ENCODE data around the gene DLGAP4.
A peak's percentile ranks its signal among the peaks of the same experiment; 100 is the strongest.
"Not testable (repeated sequence)": the region's sequence is repeated elsewhere in the genome, so short reads cannot be mapped to it uniquely, and the experiment has no call there.

Gene DLGAP4

DNA sequence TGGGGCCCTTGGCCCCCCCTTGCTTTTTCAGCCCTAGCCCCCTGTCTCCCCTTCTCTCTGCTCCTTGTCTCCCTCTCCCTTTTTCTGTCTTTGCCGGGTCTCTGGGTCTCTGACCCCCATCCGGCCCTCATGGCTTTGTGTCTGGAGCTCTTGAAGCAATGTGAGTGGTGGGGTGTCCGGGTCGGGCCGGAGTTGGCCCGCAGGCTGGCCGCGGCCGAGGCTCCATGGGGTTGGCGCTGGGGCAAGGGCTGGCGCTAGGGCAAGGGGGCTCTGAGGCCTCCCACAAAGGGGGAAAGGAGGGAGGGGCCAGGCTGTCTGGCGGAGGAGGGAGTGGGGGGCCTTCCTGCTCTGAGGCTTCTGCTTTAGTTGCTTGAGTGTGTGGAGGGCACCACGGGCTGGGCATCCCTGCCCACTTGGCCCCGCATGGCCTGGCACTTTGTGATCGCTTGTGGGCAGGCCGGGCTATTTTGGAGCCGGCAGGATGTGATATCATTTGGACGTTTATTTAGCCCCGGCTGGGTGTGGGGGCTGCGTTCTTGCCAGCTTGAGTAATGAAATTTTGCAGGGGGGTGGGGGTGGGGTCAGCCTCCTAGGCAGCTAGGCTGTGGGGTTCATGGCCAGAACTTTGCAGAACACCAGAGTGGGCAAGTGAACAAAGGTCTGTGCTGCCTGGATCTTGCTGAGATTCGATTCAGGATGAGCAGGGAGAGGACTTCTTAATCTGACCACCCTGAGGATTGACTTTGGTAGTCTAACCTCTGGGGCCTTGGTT is 156.5 kb downstream of the DLGAP4 start:
- no peak for DNase-seq

DNA sequence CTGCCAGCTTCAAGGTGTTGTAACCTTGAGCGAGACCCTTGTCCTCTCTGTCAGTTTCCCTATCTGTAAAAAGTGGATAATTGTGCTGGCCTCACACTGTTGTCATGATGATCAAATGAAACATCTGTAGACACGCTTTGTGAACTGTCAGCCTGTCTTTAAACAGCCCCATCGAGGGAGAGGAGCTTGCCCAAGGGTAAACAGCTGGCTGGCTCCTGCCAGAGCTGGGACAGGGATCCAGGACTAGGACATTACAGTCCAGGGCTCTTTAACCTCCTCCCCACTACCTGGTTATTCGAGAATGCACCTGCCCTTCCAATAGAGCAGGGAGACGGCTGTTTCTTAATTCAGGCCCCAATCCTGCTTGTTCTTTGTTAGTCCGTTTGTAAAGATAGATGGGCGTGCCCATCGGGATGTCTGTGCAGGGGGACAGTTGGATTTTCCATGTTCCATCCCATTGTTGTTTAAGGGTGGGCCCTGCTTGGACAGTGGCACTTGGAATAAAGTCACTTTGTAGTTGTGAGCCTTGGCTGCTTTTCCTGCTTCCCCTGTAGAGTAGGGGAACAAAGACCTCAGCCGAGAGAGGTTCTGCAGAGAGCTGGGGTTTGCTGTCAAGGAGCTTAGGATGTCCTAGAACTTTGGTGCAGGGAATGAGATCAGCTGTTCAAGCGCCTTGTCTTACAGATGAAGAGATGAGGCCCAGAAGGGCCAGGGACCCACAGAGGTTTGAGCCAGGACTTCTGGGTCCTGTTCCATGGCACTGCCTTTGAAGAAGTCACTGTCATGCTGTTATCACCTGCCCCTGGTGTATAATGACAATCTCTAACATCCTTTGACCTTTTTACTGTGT is 157.3 kb downstream of the DLGAP4 start:
- no peak for DNase-seq

DNA sequence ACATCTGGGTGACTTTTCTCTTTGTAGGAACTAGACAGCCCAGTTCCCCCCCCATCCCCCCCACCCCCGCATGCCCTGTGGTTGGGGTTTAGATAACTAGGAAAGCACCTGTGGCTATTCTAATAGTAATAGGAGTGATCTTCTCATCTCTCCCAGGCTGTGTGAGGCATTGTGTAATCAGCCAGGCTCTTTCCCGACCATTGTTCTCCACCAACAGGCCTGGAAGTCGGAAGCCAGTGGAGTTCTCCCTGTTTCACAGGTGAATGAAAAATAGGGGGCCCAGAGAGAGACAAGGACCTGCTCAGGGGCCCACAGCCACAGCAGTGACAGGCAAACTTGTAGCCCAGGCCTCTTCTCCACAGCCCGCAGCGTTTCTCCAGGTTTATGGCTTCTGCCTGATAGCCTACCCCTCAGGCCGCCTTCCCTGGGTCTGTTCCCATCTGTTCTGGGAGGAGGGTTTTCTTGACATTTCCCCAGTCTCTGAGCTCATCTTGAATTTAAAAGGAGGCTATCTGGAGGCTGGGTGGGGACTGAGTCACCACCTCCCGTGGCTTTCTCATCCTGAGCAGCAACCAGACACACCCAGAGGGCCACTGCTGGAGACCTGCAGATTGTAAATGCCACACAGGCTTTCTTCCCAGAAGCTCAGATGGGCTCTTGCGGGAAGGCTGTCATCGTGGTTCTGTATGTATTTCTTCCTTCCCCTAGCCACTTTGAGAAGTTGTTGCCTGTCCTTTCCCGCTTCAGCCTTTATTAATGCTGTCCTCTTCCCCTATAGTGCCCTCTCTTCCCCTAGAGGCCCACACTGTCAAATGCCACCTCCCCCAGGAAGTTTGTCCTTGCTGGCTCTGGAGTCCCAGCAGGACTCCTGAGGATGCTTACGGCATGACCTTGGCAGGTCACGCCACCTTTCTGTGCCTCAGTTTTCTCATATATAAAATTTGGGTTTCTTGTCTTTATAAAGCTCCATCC is 159.3 kb downstream of the DLGAP4 start:
- no peak for DNase-seq

DNA sequence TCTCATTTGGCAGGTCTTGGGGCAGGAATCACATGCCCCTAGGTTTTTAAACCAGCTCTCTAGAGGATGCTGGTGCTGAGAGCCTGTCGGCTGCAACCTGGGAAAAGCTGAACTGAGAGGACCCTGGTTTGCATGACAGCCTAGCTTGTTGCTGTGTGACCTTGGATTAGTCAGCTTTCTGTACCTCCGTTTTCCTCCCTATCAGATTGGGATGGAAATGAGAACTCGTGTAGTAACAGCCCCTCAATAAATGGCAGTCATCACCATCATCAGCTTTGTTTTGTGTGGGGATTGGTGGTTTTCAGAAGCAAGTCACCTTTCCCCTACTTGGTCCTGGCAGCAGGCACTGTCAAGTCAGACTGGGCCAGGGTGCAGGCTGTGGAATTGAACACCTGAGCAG is 159.9 kb downstream of the DLGAP4 start:
- no peak for DNase-seq

DNA sequence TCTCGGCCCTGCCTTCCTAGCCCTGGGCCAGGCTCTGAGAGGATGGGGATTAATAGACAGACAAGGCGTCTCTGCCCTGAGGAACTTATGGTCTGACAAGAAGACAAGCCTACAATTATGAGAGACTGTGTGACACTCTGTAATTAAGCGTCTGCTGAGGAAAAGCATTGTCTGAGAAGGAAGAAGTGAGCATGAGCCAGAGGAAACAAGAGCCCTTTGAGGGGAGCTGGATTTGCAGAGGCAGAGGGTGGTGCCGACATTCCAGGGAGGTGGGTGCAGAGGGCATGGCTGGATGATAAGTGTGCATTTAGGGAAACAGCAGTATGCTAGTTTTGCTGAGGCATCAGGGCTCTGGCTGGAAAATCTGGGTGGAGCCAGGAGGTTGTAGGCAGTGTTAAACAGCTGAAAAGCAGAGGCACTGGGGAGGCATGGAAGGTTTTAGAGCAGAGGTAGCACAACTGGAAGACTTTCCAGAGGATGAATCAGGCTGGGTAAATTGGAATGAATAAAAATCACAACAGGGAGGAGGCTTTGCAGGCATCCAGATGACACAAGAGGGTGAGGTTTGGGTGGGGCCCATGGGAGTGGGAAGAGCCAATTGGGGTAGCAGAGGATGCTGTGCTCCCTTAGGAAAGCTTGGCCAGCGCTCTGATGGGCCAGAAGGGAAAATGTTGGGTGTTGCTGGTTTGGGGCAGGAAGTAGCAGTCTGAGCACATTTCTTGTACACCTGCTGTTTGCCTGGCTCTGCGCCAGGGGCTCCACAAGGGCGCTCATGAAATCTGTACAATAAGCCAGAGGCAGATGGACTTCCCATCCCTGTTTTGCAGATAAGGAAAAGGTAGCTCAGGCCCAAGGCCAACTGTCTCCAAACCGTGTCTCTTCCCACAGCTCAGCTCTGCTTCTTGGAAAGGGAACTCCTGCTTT is 161.2 kb downstream of the DLGAP4 start:
- DNase-seq = peak; percentile 85

DNA sequence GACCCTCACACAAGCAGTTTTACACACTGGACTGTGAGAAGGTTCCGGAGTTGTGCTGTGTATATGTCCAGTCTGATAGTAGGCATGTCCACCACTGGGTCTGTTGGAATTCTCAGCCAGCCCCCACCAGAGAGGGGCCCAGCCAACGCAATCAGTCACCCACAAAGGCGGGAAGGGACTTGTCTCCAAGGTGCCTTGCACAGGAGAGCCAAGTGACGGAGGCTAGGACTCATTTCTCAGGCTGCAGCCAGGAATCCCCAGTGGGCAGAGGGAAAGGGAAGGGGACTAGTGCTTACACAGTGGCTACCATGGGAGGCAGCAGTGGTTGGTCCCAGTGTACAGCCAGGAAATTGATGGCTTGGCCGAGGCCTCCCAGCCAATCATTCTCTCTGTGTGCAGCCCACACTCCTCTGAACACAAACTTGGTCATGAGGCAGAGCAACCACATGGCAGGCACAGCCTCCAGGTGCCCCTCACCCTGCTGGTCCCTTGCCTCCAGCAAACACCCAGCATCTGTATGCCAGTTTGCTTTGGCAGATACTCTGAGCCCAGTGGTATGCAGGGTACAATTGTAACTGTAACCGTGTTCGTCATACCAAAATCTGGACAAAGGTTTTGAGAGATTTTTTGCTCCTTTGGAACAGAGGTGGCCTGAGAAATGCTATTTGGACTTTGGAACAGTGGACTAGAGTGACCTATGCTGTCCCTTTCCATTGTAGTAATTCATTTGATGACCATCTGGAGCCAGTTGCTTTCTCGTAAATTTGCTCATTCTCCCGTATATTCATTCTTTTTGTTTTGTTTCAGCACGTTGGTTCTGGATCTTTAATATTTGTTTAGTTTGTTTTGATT is 162.2 kb downstream of the DLGAP4 start:
- no peak for DNase-seq

DNA sequence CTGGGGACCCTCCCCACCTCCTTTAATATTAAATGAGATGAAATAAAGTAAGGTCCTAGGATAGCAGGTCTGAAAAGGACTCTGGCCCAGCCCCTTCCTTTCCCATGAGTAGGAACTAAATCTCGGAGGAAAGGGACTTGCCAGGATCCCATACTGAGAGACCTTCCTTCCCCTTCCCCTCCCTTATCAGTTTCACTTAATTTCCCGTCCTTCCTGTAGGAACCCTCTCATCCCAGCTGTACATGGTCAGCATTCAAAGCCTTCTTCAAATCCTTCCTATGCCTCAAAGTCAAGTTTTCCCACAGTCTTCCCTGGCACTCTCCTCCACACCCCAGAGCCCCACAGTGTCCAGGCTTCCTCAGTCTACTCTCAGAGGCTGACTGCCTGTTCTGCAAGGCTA is 163.8 kb downstream of the DLGAP4 start:
- DNase-seq = no peak

DNA sequence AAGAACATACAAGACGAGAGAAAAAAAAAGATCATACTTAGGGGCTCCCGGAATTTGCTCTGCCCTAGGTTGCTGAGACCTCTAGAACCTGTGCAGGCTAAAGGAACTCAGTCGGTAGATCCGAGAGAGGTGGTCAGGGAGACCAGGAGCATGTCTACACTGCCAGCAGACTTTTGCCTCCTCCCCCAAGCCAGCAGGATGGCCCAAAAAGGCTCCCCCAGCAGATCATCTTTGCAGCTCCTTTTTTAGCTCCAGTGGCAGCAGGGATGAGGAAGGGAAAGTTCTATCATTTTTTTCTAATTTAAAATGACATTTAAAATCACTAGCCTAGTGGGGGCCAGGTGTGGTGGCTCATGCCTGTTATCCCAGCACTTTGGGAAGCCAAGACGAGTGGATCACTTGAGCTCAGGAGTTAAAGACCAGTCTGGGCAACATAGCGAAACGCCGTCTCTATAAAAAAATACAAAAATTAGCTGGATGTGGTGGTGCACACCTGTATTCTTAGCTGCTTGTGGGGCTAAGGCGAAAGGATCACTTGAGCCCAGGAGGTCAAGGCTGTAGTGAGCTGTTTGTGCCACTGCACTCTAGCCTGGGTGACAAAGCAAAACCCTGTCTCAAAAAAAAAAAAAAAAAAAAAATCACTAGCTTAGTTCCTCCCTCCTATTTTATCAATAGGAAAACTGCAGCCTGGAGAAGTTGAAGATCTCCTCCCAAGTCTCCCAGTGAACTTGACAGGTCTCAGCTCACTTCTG is 165.9 kb downstream of the DLGAP4 start:
- DNase-seq = no peak

DNA sequence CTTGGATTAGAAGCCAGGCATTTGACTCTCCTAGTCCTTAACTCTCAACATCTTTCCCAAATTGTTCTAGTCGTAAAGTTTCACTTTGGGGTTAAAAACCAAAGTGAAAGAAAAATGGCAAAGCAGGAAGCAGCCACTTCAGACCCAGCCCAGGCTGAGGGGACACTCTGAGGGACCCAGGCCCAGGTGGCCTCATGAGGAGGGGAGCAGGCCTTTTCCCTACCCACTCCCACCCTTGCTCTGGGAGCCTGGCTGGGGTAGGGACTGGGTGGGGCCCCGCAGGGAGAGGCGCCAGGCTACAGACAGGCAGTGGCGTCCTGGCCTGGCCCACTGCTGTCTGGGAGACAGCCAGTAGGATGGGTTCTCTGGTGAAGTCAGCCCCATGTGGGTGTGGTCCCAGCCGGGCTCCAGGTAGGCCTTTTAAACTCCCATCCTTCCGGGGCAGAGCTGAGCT is 166.5 kb downstream of the DLGAP4 start:
- no peak for DNase-seq

DNA sequence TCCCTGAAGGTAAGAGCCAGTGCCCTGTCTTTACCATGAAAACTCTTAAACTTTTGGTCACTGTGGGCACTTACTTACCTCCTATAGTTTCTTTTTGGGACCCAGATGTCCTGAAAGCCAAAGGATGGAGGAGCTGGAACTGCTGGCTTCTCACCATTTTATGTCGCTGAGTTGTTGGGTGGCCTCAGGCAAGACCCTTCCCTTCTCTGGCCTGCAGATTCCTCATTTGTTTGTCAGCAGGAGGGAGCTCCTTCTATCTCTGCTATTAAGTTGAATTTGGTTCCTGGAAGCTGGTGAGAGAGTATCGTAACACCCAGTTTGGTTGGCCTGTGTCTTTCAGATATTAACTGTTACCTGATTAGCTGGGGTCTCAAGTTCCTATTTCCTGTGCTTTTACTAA is 167.0 kb downstream of the DLGAP4 start:
- DNase-seq = no peak

DNA sequence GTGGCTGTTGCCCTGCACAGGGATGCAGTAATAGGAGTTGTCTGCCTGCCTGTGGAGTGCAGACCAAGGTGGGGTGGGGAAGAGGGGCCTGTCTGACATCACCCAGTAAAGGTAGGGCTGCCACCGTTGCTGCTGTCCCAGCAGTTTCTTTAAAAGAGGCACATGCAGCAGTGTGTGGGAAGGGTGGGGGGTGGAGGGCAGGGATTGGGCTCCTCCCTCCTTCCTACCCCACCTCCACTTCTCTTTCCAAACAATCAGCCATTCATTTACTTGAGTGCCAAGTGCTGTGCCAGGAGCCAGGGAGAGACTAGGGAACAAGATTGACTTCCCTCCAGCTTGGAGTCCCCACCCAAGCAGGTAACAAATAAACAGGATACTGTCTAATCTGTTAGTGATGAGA is 168.4 kb downstream of the DLGAP4 start:
- no peak for DNase-seq

DNA sequence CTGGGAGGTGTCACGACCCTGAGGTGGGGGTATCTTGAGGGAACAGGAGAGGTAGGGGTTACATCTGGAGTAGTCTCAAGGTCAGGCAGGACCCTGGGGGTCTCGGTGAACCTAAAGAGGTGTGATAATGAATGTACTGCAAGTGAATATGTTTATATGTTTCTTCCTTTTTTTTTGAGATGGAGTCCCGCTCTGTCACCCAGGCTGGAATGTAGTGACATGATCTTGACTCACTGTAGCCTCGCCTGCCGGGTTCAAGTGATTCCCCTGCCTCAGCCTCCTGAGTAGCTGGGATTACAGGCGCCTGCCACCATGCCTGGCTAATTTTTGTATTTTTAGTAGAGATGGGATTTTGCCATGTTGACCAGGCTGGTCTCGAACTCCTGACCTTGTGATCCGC is 168.9 kb downstream of the DLGAP4 start:
- not testable (repeated sequence) for DNase-seq

DNA sequence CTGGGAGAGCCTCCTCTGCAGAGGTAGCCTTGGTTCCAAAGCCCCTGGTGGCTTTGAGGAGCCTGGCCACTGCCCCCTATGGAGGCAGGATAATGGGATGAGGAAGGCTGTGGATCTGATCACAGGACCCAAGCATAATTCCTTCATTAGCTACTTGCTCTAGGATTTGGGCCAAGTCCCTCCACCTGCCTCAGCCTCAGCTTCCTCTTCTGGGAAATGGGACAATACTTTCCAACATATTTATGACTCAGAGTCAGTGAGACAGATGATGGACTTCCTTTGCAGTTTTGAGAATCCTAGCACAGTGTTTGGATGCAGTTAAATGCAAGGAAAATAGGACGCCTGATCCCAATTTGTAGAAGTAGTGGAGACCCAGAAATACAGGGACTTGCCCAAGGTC is 171.3 kb downstream of the DLGAP4 start:
- no peak for DNase-seq

DNA sequence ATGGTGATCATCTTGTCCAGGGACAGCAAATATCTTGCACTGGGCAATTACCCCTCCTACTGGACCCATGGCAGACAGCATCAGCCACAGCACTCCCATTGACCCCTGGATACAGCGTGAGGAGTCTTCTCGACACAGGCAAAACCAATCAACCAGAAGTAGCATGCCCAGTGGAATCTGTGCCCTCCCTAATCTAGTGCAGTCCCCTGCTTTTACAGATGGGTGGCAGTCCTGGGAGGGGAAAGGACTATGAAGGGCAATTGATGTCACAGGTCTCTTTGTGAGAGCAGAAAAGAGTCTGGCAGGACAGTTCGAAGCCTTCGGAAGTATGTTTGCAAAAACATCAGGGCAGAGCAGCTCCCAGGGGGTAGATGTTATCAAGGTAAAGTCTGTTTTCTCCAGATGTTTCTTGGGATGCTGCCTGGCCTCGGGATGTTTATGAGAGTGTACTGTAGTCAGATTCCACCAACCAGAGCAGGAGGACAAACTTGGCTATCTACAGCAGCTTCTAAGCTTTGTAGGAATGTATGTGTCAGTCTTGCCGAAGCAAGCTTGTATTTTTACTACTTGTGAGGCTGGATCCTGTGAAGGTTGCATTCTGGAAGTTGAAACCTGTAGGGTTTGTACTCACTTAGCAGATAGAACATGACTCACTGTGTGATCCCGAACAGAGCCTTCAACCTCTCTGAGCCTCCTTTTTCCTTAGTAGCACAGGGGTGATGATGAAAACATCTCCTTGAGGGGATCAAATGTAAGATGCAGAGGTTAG is 172.2 kb downstream of the DLGAP4 start:
- no peak for DNase-seq

DNA sequence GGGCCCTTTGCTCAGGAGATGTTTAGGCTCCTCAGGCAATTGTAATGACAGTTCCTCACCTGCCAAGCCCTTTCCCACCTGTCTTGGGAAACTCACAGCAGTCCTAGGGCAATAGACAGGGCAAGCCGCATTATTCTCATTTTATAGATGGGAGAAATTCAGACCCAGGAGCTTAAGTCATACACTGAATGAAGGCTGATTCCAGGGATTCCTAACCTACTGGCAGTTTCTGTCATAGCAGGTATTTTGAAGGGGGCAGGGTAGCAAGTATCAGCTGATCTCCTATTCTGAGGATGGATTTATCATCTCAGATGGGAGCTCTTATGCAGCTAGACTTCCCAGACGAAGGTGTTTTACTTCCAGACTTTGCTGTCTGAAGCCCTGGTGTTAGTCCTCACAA is 173.8 kb downstream of the DLGAP4 start:
- no peak for DNase-seq

DNA sequence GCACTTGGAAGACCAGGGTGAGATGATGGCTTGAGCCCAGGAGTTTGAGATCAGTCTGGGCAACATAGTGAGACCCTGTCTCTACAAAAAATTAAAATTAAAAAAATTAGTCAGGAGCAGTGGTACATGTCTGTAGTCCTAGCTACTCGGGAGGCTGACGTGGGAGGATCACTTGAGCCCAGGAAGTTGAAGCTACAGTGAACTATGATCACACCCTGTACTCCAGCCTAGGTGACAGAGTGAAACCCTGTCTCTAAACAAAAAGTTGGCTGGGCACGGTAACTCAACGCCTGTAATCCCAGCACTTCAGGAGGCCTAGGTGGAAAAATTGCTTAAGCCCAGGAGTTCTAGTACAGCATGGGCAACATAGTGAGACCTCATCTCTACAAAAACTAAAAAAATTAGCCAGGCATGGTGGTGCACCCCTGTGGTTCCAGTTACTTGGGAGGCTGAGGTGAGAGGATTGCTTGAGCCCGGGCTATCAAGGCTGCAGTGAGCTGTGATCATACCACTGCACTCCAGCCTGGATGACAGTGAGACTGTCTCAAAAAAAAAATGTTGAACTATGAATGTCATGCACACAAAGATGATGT is 174.4 kb downstream of the DLGAP4 start:
- no peak for DNase-seq

DNA sequence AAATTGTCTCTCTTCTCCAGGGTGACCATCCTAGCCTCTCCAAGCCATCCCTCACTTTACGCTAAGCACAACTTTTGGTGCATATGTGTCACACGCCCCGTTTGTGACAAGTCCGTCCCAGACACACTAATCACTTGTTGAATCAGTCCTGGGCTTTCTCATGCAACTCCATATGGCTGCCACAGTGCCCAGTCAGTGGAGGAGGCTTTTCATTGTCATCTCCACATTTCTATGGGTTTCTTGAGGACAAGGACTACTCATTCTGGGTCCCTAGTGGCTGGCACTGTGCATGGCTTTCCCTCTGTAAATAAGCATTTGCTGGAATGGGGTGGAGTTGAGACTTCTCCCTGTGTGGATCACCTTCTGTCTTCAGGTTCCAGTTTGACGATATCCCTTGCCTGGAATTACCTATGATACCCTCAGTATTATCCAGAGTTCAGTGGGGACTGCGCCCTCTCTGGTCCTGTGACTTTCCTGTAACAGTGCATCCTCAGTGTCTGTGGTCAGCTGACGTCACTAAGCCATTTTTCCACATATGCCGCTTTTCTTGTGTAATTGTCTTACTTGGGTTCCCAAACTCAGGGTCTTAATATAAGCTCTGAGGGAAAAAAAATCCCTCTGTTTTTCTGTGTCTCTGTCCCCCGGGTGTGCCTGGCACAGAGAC is 175.4 kb downstream of the DLGAP4 start:
- DNase-seq = no peak

DNA sequence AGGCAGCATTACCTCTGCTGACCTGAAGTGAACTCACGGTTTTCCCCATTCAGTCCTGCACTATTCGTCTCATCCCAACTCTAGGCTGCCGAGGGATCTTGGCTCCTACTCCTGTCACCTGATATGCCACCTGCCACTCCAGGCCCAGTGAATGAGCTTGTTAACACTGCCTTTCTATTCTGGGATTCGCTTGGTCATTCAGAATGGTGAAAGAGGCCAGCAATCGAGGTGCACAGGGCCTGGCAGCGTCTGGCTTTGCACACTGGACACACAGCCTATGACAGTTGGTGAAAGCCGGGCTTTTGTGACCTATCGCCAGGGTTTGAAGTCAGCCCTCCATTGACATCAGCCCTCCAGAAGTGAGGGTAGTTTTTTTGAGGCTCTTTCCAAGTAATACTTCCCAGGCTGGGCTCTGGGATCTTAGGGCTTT is 175.9 kb downstream of the DLGAP4 start:
- peak; percentile 56 for DNase-seq

All from NCI-H524 treated with DMSO at 0.1 percent for 48 hours (cell line).